ENCODE results near the gene ADAM19. TPM values are rescaled to one million over a fixed set of nuclear protein-coding genes. Genes with fewer than 3 reads are reported as not detected.
A peak's percentile ranks its signal among the peaks of the same experiment; 100 is the strongest.
"Not testable (repeated sequence)": the region's sequence is repeated elsewhere in the genome, so short reads cannot be mapped to it uniquely, and the experiment has no call there.

The ADAM19 gene
- total RNA-seq, 2 donors from 2014 or later = 358 to 384 TPM

- Mint-ChIP-seq H3K36me3 (peaks cover 37% of the 10 kb centered on the region), H3K4me3 (no peak overlapping the region), H3K9me3 (no peaks in the 10 kb centered on the region), H3K27ac (no peak overlapping the region), H3K27me3 (no peaks in the 10 kb centered on the region), H3K4me1 (ENCODE audit: low read depth in 2 of 2) (peaks cover 22 to 32% of the 10 kb centered on the region in 2 donors)
- no peak for ATAC-seq
- no peak for DNase-seq (ENCODE audit: low spot score)
Measured at GRCh38 chr5:157497875-157498611, 77.5 kb downstream of the ADAM19 start.

- no peak for DNase-seq (ENCODE audit: low spot score)
- Mint-ChIP-seq H3K27ac (no peak overlapping the region), H3K9me3 (no peaks in the 10 kb centered on the region), H3K4me1 (ENCODE audit: low read depth in 2 of 2) (peaks cover 10 to 21% of the 10 kb centered on the region in 2 donors), H3K4me3 (no peak overlapping the region), H3K27me3 (no peaks in the 10 kb centered on the region), H3K36me3 (peaks cover 26% of the 10 kb centered on the region)
- peak in 1 of 2 donors; percentile 29 for ATAC-seq
Measured at GRCh38 chr5:157496864-157497263, 78.7 kb downstream of the ADAM19 start.

GRCh38 chr5:157494178-157494832 lies 81.3 kb downstream of the ADAM19 start:
- H3K36me3 Mint-ChIP-seq = peaks cover 11% of the 10 kb centered on the region
- H3K27ac Mint-ChIP-seq = peak overlapping the region; percentile 7 to 39
- ATAC-seq = peak; percentile 68
- peak overlapping the region; percentile 7 for H3K4me3 Mint-ChIP-seq
- no peaks in the 10 kb centered on the region for H3K27me3 Mint-ChIP-seq
- H3K9me3 Mint-ChIP-seq = no peaks in the 10 kb centered on the region
- no peak for DNase-seq (ENCODE audit: low spot score)
- peaks cover 9 to 10% of the 10 kb centered on the region in 2 donors for H3K4me1 Mint-ChIP-seq (ENCODE audit: low read depth in 2 of 2)

- Mint-ChIP-seq H3K4me1 (ENCODE audit: low read depth in 2 of 2) (peaks cover 9 to 10% of the 10 kb centered on the region in 2 donors), H3K36me3 (peaks cover 12% of the 10 kb centered on the region), H3K4me3 (no peak overlapping the region), H3K27ac (peak overlapping the region in 1 of 2 donors; percentile 39), H3K9me3 (no peaks in the 10 kb centered on the region), H3K27me3 (no peaks in the 10 kb centered on the region)
- ATAC-seq (no peak), DNase-seq (ENCODE audit: low spot score) (no peak)
Measured at GRCh38 chr5:157492886-157493285, 82.7 kb downstream of the ADAM19 start.

GRCh38 chr5:157491471-157491995 lies 84.0 kb downstream of the ADAM19 start:
- H3K4me1 Mint-ChIP-seq (ENCODE audit: low read depth in 2 of 2) = peaks cover 19 to 23% of the 10 kb centered on the region in 2 donors
- no peaks in the 10 kb centered on the region for H3K27me3 Mint-ChIP-seq
- DNase-seq (ENCODE audit: low spot score) (no peak), ATAC-seq (no peak)
- peaks cover 24% of the 10 kb centered on the region for H3K36me3 Mint-ChIP-seq
- H3K27ac Mint-ChIP-seq = no peak overlapping the region
- H3K4me3 Mint-ChIP-seq = no peak overlapping the region
- no peaks in the 10 kb centered on the region for H3K9me3 Mint-ChIP-seq

- peak; percentile 13 to 34 for ATAC-seq
- no peak for DNase-seq (ENCODE audit: low spot score)
- peaks cover 13 to 22% of the 10 kb centered on the region in 2 donors for H3K4me1 Mint-ChIP-seq (ENCODE audit: low read depth in 2 of 2)
- H3K9me3 Mint-ChIP-seq = no peaks in the 10 kb centered on the region
- H3K27me3 Mint-ChIP-seq = no peaks in the 10 kb centered on the region
- H3K4me3 Mint-ChIP-seq = no peak overlapping the region
- H3K27ac Mint-ChIP-seq = peak overlapping the region; percentile 45 to 76
- H3K36me3 Mint-ChIP-seq = peaks cover 39% of the 10 kb centered on the region
Measured at GRCh38 chr5:157487358-157487757, 88.2 kb downstream of the ADAM19 start.

GRCh38 chr5:157486861-157487260 lies 88.7 kb downstream of the ADAM19 start:
- H3K27ac Mint-ChIP-seq = peak overlapping the region; percentile 45 to 76
- H3K4me3 Mint-ChIP-seq = no peak overlapping the region
- peaks cover 41% of the 10 kb centered on the region for H3K36me3 Mint-ChIP-seq
- H3K9me3 Mint-ChIP-seq = no peaks in the 10 kb centered on the region
- peaks cover 13 to 22% of the 10 kb centered on the region in 2 donors for H3K4me1 Mint-ChIP-seq (ENCODE audit: low read depth in 2 of 2)
- ATAC-seq = no peak
- no peak for DNase-seq (ENCODE audit: low spot score)
- no peaks in the 10 kb centered on the region for H3K27me3 Mint-ChIP-seq

- no peaks in the 10 kb centered on the region for H3K27me3 Mint-ChIP-seq
- peaks cover 41% of the 10 kb centered on the region for H3K36me3 Mint-ChIP-seq
- peaks cover 13 to 22% of the 10 kb centered on the region in 2 donors for H3K4me1 Mint-ChIP-seq (ENCODE audit: low read depth in 2 of 2)
- peak overlapping the region; percentile 53 to 76 for H3K27ac Mint-ChIP-seq
- DNase-seq (ENCODE audit: low spot score) (no peak), ATAC-seq (peak; percentile 24 to 32)
- H3K4me3 Mint-ChIP-seq = no peak overlapping the region
- no peaks in the 10 kb centered on the region for H3K9me3 Mint-ChIP-seq
Measured at GRCh38 chr5:157486221-157486681, 89.3 kb downstream of the ADAM19 start.

GRCh38 chr5:157485811-157486210 lies 89.8 kb downstream of the ADAM19 start:
- ATAC-seq (no peak), DNase-seq (ENCODE audit: low spot score) (no peak)
- Mint-ChIP-seq H3K27me3 (no peaks in the 10 kb centered on the region), H3K4me1 (ENCODE audit: low read depth in 2 of 2) (peaks cover 13 to 22% of the 10 kb centered on the region in 2 donors), H3K27ac (peak overlapping the region; percentile 43 to 53), H3K9me3 (no peaks in the 10 kb centered on the region), H3K4me3 (no peak overlapping the region), H3K36me3 (peaks cover 41% of the 10 kb centered on the region)

- H3K36me3 Mint-ChIP-seq = peaks cover 41% of the 10 kb centered on the region
- H3K27me3 Mint-ChIP-seq = no peaks in the 10 kb centered on the region
- DNase-seq (ENCODE audit: low spot score) (no peak), ATAC-seq (peak in 1 of 2 donors; percentile 8)
- peaks cover 13 to 22% of the 10 kb centered on the region in 2 donors for H3K4me1 Mint-ChIP-seq (ENCODE audit: low read depth in 2 of 2)
- H3K4me3 Mint-ChIP-seq = no peak overlapping the region
- peak overlapping the region; percentile 43 to 53 for H3K27ac Mint-ChIP-seq
- no peaks in the 10 kb centered on the region for H3K9me3 Mint-ChIP-seq
Measured at GRCh38 chr5:157485340-157485739, 90.2 kb downstream of the ADAM19 start.

GRCh38 chr5:157484768-157485167 lies 90.8 kb downstream of the ADAM19 start:
- no peaks in the 10 kb centered on the region for H3K9me3 Mint-ChIP-seq
- H3K4me3 Mint-ChIP-seq = no peak overlapping the region
- H3K4me1 Mint-ChIP-seq (ENCODE audit: low read depth in 2 of 2) = peaks cover 16 to 24% of the 10 kb centered on the region in 2 donors
- ATAC-seq (no peak), DNase-seq (ENCODE audit: low spot score) (no peak)
- no peak overlapping the region for H3K27ac Mint-ChIP-seq
- peaks cover 45% of the 10 kb centered on the region for H3K36me3 Mint-ChIP-seq
- H3K27me3 Mint-ChIP-seq = peaks cover 0 to 2% of the 10 kb centered on the region in 2 donors

- not testable (repeated sequence) for DNase-seq (ENCODE audit: low spot score); H3K27me3 Mint-ChIP-seq; ATAC-seq; H3K9me3 Mint-ChIP-seq; H3K4me3 Mint-ChIP-seq; H3K27ac Mint-ChIP-seq
- H3K4me1 Mint-ChIP-seq (ENCODE audit: low read depth in 2 of 2) = peaks cover 24% of the 10 kb centered on the region in 2 donors
- peaks cover 44% of the 10 kb centered on the region for H3K36me3 Mint-ChIP-seq
Measured at GRCh38 chr5:157482702-157483101, 92.9 kb downstream of the ADAM19 start.

GRCh38 chr5:157481666-157482065 lies 93.9 kb downstream of the ADAM19 start:
- peaks cover 0 to 2% of the 10 kb centered on the region in 2 donors for H3K27me3 Mint-ChIP-seq
- H3K36me3 Mint-ChIP-seq = peaks cover 42% of the 10 kb centered on the region
- ATAC-seq = no peak
- H3K27ac Mint-ChIP-seq = peak overlapping the region in 1 of 2 donors; percentile 23
- no peak for DNase-seq (ENCODE audit: low spot score)
- no peak overlapping the region for H3K4me3 Mint-ChIP-seq
- H3K9me3 Mint-ChIP-seq = no peaks in the 10 kb centered on the region
- H3K4me1 Mint-ChIP-seq (ENCODE audit: low read depth in 2 of 2) = peaks cover 15 to 17% of the 10 kb centered on the region in 2 donors

- DNase-seq (ENCODE audit: low spot score) (no peak), ATAC-seq (no peak)
- Mint-ChIP-seq H3K36me3 (peaks cover 42% of the 10 kb centered on the region), H3K27me3 (peaks cover 0 to 2% of the 10 kb centered on the region in 2 donors), H3K4me1 (ENCODE audit: low read depth in 2 of 2) (peaks cover 13 to 14% of the 10 kb centered on the region in 2 donors), H3K9me3 (no peaks in the 10 kb centered on the region), H3K27ac (peak overlapping the region in 1 of 2 donors; percentile 23), H3K4me3 (no peak overlapping the region)
Measured at GRCh38 chr5:157481265-157481664, 94.3 kb downstream of the ADAM19 start.
